Duodenal mucosa (tissue), 2 donors: Measurements from ENCODE around the gene TOMM34.

Experiments
- H3K27ac ChIP-seq: one replicate; pipeline ENCODE4 v1.7.0; 2013; ENCODE audit warnings: low read depth, low read length
- H3K27me3 ChIP-seq, 2 donors: one replicate each; pipeline ENCODE4 v1.7.0; 2013; ENCODE audit warnings: low read length in 2 of 2, control low read depth in 1 of 2; ENCODE audit not compliant: insufficient read depth in 2 of 2, control insufficient read depth in 1 of 2
- H3K36me3 ChIP-seq, 2 donors: one replicate each; pipeline ENCODE4 v1.7.0; 2013; ENCODE audit warnings: low read length in 2 of 2, control low read depth in 1 of 2; ENCODE audit not compliant: insufficient read depth in 2 of 2, control insufficient read depth in 1 of 2
- H3K4me1 ChIP-seq, 2 donors: one replicate each; pipeline ENCODE4 v1.7.0; 2013; ENCODE audit warnings: low read length in 2 of 2, control low read depth in 1 of 2; ENCODE audit not compliant: insufficient read depth in 2 of 2, control insufficient read depth in 1 of 2
- H3K4me3 ChIP-seq, 2 donors: one replicate each; pipeline ENCODE4 v1.7.0; 2013; ENCODE audit warnings: low read length in 2 of 2, low read depth in 1 of 2
- H3K9ac ChIP-seq, 2 donors: one replicate each; pipeline ENCODE4 v1.7.0; 2013; ENCODE audit warnings: low read length in 2 of 2, low read depth in 1 of 2
- H3K9me3 ChIP-seq, 2 donors: one replicate each; pipeline ENCODE4 v1.7.0; 2013; ENCODE audit warnings: low read length in 2 of 2, control low read depth in 1 of 2; ENCODE audit not compliant: control insufficient read depth in 1 of 2

The TOMM34 gene

DNA sequence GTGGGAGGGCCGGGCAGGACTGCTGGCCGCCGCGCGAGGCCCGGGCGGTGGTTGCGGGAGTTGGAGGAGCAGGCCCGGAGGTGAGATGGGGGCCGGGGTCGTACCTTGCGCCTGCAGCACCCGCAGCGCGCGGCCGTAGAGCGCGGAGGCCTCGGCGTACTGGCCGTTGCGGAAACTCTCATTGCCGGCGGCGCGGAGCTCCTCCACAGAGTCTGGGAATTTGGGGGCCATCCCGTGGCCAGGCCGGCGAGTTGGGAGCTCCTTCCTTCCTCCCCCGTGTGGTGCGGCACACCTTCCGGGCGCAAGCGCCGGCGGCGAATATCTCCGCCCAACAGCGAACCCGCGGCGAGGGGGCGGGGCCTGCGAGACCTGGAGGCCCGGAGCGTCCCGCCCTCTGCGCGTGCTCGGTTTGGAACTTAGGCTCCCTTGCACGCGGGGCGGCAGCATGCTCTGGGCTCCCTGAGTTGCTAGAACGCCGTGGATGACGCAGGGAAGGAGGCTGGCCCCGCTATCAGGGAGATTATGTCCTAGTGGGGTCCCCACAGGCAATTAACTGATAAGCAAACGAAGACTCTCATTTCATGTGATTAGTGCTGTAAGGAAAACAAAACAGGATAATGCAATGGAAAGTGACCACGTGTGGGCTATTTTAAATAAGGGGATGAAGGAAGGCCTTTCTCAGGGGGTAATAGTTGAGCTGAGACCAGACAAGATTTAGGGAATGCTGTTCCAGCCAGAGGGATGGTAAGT is at the start of gene TOMM34:
Gene TOMM34, minus strand, starts transcription at position 295 of the 750 bp plus-strand sequence. Its CDS starts 64 bp downstream, at position 231.
- Histone ChIP-seq H3K9ac (peak within 1 kb of the TSS; percentile 56 to 81), H3K36me3 (peaks cover 5 to 11% of the 10 kb centered on the region in 2 donors), H3K27ac (no peak within 1 kb of the TSS), H3K27me3 (no peaks in the 10 kb centered on the region), H3K4me1 (peaks cover 15 to 21% of the 10 kb centered on the region in 2 donors), H3K9me3 (no peaks in the 10 kb centered on the region), H3K4me3 (peak within 1 kb of the TSS; percentile 73 to 86)

GRCh38 chr20:45008521-45009049 is 48.4 kb upstream of the TOMM34 start:
- H3K4me3 ChIP-seq, result no peak overlapping the region
- H3K27me3 ChIP-seq, result no peaks in the 10 kb centered on the region
- H3K27ac ChIP-seq, result no peak overlapping the region
- H3K9me3 ChIP-seq, result no peaks in the 10 kb centered on the region
- H3K4me1 ChIP-seq, result no peaks in the 10 kb centered on the region
- peaks cover 13 to 23% of the 10 kb centered on the region in 2 donors for H3K36me3 ChIP-seq
- no peak overlapping the region for H3K9ac ChIP-seq

GRCh38 chr20:44997668-44998067 is 37.5 kb upstream of the TOMM34 start:
- no peaks in the 10 kb centered on the region for H3K4me1 ChIP-seq
- no peaks in the 10 kb centered on the region for H3K27me3 ChIP-seq
- H3K27ac ChIP-seq, result no peak overlapping the region
- no peak overlapping the region for H3K4me3 ChIP-seq
- peaks cover 47 to 73% of the 10 kb centered on the region in 2 donors for H3K36me3 ChIP-seq
- H3K9ac ChIP-seq, result no peak overlapping the region
- H3K9me3 ChIP-seq, result no peaks in the 10 kb centered on the region

DNA sequence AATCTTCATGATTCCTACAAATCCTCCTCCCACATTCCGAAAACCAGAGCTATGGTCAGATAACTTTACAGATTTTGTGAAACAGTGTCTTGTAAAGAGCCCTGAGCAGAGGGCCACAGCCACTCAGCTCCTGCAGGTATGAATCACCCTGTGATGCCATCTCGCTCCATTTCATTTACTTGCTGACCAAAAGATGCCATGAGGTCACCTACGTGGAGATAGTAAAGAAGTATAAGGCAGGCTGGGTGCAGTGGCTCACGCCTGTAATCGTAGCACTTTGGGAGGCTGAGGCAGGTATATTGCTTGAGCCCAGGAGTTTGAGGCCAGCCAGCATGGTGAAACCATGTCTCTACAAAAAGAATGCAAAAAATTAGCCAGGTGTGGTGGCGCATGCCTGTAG is 37.0 kb upstream of the TOMM34 start:
- Histone ChIP-seq H3K4me3 (no peak overlapping the region), H3K27me3 (no peaks in the 10 kb centered on the region), H3K27ac (no peak overlapping the region), H3K36me3 (peaks cover 46 to 69% of the 10 kb centered on the region in 2 donors), H3K9ac (no peak overlapping the region), H3K9me3 (no peaks in the 10 kb centered on the region), H3K4me1 (no peaks in the 10 kb centered on the region)

DNA sequence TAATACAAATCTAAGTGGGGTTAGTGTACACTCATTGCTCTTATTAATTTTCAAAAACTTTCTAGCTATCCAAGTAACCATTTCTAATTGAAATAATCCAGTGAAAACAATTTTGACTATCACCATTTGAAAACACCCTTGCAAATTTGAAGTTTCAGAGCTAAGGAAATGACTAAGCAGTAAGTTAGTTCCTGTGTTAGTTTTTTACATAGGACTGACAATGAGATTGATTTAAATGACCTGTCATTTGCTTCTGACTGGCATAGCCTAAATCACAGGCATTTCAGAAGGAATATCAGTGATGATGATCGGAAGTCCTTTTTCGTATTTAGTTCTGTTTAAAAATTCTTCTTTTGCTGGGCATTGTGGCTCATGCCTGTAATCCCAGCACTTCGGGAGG is 33.1 kb upstream of the TOMM34 start:
- Histone ChIP-seq H3K9me3 (no peaks in the 10 kb centered on the region), H3K36me3 (peaks cover 21 to 40% of the 10 kb centered on the region in 2 donors), H3K27ac (no peak overlapping the region), H3K4me3 (no peak overlapping the region), H3K27me3 (no peaks in the 10 kb centered on the region), H3K4me1 (peaks cover 4% of the 10 kb centered on the region in 2 donors), H3K9ac (no peak overlapping the region)

DNA sequence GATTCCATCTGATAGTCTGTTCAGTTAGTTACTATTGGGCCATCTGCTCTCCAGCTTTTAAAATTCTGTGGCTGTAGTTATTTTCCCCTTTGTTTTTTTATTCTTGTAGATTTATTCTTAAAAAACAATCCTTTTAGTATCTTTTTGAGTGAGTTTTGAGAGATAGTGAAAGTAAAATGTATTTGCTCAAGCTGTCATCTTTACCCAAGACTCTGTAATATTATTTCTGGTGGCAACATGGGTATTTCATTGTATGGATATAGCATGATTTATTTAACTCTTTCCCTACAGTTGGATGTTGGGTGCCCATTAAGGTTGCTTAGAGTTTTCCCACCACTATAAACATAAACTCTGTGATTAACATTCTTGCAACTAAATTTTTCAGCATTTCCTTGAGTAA is 30.8 kb upstream of the TOMM34 start:
- H3K9ac ChIP-seq, result peak overlapping the region in 1 of 2 donors; percentile 44
- no peaks in the 10 kb centered on the region for H3K27me3 ChIP-seq
- peak overlapping the region; percentile 33 to 44 for H3K4me3 ChIP-seq
- H3K36me3 ChIP-seq, result peaks cover 14 to 35% of the 10 kb centered on the region in 2 donors
- H3K27ac ChIP-seq, result no peak overlapping the region
- no peaks in the 10 kb centered on the region for H3K9me3 ChIP-seq
- H3K4me1 ChIP-seq, result peaks cover 4% of the 10 kb centered on the region in 2 donors

- no peak overlapping the region for H3K27ac ChIP-seq
- H3K36me3 ChIP-seq, result peaks cover 13 to 30% of the 10 kb centered on the region in 2 donors
- peak overlapping the region in 1 of 2 donors; percentile 44 for H3K9ac ChIP-seq
- peak overlapping the region; percentile 33 to 44 for H3K4me3 ChIP-seq
- H3K4me1 ChIP-seq, result peaks cover 4% of the 10 kb centered on the region in 2 donors
- no peaks in the 10 kb centered on the region for H3K9me3 ChIP-seq
- H3K27me3 ChIP-seq, result no peaks in the 10 kb centered on the region
Observed at GRCh38 chr20:44990425-44990824, 30.2 kb upstream of the TOMM34 start.

GRCh38 chr20:44988631-44989171 is 28.5 kb upstream of the TOMM34 start:
- Histone ChIP-seq H3K9ac (no peak overlapping the region), H3K27me3 (no peaks in the 10 kb centered on the region), H3K9me3 (no peaks in the 10 kb centered on the region), H3K4me1 (peaks cover 4% of the 10 kb centered on the region in 2 donors), H3K27ac (no peak overlapping the region), H3K4me3 (no peak overlapping the region), H3K36me3 (peaks cover 16 to 29% of the 10 kb centered on the region in 2 donors)

DNA sequence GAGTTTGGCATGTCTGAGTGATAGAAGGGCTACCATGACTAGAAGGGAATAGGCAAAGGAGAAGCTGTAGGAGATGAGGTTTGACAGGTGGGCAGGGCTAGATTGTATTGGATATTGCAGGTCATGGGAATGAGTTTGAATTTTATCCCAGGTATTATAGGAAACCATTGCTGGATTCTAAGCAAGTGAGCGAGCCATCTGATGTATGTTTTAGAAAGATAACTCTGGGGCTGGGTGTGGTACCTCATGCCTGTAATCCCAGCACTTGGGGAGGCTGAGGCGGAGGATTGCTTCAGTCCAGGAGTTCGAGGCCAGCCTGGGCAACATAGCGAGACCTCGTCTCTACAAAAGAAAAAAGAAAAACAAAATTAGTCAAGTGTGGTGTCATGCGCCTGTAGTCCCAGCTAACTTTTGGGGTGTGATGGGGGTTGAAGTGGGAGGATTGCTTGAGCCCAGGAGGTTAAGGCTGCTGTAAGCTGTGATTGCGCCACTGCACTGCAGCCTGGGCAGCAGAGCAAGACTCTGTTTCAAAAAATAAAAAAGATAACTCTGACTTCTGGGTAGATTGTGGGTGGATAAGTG is 23.0 kb upstream of the TOMM34 start:
- H3K27ac ChIP-seq, result no peak overlapping the region
- H3K27me3 ChIP-seq, result no peaks in the 10 kb centered on the region
- no peak overlapping the region for H3K9ac ChIP-seq
- no peak overlapping the region for H3K4me3 ChIP-seq
- no peaks in the 10 kb centered on the region for H3K9me3 ChIP-seq
- peaks cover 20 to 42% of the 10 kb centered on the region in 2 donors for H3K36me3 ChIP-seq
- peaks cover 6 to 9% of the 10 kb centered on the region in 2 donors for H3K4me1 ChIP-seq
